Cardiac fibroblast (primary cell): ENCODE results near the gene DDX53.

Experiments used
- DNase-seq, 2 donors: peaks; one replicate each; pipeline versions ENCODE4 v3.0.0 to v3.0.0-alpha.2; 2010; ENCODE audit warnings: low read depth in 2 of 2
- H3K4me3 ChIP-seq, 2 donors: replicated peaks in 1 of 2; 1 replicate in 1 of 2; 2 replicates in 1 of 2; pipeline ENCODE4 v1.5.1; 2011; ENCODE audit warnings: low read depth in 2 of 2, low read length in 2 of 2, mild to moderate bottlenecking in 2 of 2, moderate library complexity in 1 of 2
- TF ChIP-seq, protein P1 (sequence below): IDR thresholded peaks from one replicate; pipeline ENCODE4 v1.5.1; 2011; ENCODE audit warnings: low read depth, mild to moderate bottlenecking, low read length, inconsistent platforms

The DDX53 gene

DNA sequence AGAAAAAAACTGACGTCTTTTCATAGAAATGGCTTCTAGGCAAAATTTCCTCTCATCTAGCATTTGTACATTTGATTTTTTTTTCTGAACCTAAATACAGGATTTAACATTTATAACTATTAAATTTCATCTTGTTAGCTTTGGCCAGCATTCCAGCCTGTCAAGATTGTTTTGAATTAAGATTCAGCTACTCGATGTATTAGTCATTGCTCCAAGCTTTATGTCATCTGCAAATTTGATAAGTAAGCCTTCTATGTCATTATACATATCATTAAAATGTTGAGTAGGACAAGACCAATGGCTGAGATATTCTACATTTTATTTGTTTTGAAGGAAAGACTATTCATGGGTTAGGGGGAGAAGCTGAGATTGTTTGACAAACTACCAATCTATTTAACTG is 46.7 kb downstream of the DDX53 start:
- no peak for DNase-seq
- TF ChIP-seq, protein P1, sequence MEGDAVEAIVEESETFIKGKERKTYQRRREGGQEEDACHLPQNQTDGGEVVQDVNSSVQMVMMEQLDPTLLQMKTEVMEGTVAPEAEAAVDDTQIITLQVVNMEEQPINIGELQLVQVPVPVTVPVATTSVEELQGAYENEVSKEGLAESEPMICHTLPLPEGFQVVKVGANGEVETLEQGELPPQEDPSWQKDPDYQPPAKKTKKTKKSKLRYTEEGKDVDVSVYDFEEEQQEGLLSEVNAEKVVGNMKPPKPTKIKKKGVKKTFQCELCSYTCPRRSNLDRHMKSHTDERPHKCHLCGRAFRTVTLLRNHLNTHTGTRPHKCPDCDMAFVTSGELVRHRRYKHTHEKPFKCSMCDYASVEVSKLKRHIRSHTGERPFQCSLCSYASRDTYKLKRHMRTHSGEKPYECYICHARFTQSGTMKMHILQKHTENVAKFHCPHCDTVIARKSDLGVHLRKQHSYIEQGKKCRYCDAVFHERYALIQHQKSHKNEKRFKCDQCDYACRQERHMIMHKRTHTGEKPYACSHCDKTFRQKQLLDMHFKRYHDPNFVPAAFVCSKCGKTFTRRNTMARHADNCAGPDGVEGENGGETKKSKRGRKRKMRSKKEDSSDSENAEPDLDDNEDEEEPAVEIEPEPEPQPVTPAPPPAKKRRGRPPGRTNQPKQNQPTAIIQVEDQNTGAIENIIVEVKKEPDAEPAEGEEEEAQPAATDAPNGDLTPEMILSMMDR, result no peak
- H3K4me3 ChIP-seq, result no peak overlapping the region

DNA sequence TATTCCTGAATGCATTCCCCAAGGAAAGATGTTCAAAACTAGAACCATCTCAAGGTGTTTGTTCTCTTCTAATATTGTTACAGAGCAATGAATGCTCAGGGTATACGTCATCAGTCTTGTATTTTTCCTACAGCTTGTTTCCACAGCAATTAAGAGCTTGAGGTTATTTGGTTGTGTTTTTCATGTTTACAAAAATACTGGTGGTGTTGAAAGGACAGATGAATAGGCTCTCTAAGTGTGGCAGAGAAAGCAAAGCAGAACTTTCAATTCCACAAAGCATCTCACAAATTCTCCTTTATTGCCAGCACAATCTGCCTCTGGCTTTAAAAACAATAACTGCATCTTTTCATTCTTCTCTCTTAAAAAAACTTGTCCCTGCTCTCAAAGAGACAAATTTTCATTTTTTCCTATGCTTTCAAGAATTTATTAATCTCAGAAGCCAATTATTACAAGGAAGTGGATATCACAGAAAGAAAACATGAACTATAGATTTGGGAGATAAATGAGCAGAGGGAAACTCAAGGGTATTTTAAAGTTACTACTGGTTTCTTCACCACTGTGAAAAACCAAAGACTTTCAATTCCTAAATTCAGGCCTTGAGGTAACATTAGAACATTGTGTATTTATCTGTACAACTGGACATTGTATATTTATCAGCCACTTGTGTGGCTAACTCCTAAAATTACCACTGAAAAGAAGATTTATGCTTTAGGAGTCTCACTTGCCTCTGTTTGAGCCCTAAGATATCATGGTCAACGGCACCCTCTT is 49.2 kb downstream of the DDX53 start:
- H3K4me3 ChIP-seq, result no peak overlapping the region
- no peak for DNase-seq
- TF ChIP-seq, protein P1, result no peak

DNA sequence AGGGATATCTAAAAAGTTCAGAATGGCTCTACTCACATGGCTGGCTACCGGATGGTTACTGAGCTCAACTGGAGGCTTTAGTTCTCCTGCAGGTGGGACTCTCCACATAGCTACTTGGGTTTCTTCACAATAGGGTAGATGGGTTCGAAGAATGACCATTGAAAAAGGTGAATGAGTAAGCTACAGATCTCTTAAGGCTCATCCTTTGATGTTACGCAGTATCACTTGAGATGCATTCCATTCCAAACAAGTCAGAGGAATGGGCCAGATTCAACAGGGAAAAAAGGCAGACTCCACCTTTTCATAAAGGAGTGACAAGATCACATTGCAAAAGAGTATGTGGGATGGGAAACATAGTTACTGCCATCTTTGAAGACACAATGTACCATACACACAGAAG is 52.6 kb downstream of the DDX53 start:
- H3K4me3 ChIP-seq, result no peak overlapping the region
- TF ChIP-seq, protein P1, result no peak
- no peak for DNase-seq
